GM19324 (cell line): ENCODE data around the gene ATRX.
"Not testable (repeated sequence)": the region's sequence is repeated elsewhere in the genome, so short reads cannot be mapped to it uniquely, and the experiment has no call there.

ENCODE experiments used
- ATAC-seq: cut with Tn5 transposase; IDR thresholded peaks from one replicate; pipeline ENCODE4 v1.9.1; 2021; ENCODE audit warnings: mild to moderate bottlenecking, moderate library complexity; ENCODE audit not compliant: unreplicated experiment, low FRiP score

The ATRX gene

GRCh38 chrX:77638397-77638796, 147.6 kb downstream of the ATRX start:
- ATAC-seq, result no peak

DNA sequence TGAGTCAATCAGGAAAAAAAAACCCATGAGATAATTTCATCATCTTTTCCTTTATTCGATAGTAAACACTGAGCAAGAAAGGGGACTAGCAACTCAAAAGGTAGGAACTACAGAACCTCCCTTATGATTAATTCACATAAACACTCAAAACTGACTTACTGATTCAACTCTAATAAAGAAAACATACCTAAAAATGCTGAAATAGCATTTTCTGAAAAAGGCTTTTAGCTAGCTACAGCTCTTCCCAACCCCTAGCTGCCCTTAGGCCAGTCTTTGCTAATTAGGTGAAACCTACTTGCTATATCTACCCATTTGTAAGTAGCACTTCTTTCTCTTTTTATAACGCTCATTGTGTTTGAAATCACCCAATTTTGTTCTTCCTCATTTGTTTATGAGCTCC, 150.6 kb downstream of the ATRX start:
- no peak for ATAC-seq

DNA sequence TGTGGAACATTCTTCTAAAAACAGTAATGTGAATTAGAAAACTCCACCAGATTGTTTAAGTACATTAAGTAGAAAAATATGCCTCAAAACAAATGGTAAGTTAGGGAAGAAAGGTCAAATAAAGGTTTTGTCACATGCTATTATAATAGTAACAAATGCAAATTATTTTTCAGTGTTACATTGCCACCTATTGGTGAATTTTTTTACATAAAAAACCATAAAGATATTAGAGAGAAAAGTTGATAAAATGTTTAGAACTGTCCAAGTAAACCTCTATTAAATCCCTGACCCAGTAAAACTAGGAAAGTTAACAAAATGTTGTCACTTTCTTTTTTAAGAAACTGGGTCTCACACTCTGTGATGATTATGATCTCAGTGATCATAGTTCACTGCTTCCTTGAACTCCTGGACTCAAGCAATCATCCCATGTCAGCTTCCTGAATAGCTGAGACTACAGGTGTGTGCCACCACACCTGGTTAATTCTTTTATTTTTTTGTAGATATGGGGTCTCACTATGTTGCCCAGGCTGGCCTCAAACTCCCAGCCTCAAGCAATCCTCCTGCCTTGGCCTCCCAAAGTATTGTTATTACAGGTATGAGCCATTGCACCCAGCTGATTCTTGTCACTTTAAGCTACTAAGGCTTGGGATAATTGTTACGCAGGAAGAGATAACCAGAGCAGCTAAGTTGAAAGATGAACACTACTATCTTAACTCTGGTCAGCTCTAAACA, 157.6 kb downstream of the ATRX start:
- no peak for ATAC-seq

- no peak for ATAC-seq
These were observed 163.3 kb downstream of the ATRX start for GRCh38 chrX:77622672-77623071.

DNA sequence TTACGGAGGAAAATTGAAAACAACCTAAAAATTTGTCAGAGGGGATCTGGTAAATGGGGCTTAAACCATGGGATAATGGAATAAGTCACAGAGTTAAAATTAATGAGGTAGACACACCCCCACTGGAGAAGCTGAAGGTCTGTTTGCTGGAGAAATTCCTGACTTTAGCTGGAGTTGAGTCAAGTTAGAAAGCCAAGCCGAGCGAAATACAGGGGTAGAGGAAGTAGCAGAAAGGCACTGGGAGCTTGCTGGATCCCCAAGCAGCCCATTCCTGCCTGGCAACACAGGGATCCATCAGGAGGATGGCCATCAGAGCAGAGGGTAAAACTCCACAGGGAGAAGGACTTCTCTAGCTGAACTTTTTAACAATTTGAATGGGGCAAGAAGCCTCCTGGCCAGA, 163.8 kb downstream of the ATRX start:
- ATAC-seq, result no peak

- ATAC-seq, result not testable (repeated sequence)
These were observed 164.6 kb downstream of the ATRX start for GRCh38 chrX:77621453-77621852.

DNA sequence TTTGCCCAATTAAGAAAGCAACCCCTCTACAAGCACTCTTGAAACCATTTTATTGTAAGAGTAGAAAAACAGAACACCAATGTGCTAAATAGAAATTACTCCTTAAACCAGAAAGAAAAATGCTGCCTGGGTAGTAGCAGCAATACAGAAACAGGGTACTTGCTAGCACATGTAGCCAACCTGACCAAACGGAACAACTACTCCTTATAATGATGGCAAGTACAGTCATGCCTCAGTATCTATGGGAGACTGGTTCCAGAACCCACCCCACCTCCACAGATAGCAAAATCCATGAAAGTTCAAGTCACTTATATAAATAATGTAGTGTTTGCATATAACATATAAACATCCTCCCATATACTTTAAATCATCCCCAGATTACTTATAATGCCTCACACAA, 168.8 kb downstream of the ATRX start:
- no peak for ATAC-seq

DNA sequence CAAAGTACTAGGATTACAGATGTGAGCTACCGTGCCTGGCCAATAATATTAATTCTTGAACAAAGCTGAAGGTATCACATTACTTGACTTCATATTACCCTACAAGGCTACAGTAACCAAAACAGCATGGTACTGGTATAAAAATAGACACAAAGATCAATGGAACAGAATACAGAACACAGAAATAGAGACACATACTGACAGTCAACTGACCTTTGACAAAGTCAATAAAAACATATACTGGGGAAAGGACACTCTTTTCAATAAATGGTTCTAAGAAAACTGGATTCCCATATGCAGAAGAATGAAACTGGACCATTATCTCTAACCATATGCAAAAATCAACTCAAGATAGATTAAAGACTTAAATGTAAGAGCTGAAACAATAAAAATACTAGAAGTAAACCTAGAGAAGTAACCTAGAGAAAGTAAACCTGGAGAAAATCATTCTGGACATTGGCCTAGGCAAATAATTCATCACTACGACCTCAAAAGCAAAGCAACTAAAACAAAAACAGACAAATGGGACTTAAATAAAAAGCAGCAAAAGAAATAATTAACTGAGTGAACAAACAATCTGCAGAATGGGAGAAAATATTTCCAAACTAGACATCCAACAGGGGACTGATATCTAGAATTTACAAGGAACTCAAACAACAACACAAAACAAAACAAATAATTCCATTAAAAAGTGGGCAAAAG, 182.2 kb downstream of the ATRX start:
- no peak for ATAC-seq

GRCh38 chrX:77597511-77597910, 188.5 kb downstream of the ATRX start:
- ATAC-seq, result no peak

- no peak for ATAC-seq
These were observed 188.9 kb downstream of the ATRX start for GRCh38 chrX:77597090-77597489.

DNA sequence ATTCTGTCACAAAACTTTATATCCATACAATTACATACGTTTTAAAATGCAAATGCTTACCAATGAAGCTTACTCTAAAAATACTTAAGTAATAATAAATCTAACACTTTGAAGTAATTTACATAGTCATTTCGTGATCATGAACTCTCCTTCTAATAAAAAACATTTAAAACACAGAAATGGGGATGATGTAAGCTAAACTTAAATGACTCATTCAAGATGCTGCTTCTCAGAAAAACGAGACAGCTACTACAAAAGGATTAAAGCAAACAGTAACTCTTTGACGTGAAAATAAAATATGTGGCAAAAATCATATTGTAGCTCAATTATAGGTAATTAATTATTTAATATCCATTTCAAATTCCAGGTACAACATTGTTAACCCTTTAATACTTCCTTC, 190.2 kb downstream of the ATRX start:
- ATAC-seq, result no peak

- ATAC-seq, result no peak
These were observed 213.7 kb downstream of the ATRX start for GRCh38 chrX:77572322-77572721.

- ATAC-seq, result no peak
These were observed 220.7 kb downstream of the ATRX start for GRCh38 chrX:77565278-77565677.

DNA sequence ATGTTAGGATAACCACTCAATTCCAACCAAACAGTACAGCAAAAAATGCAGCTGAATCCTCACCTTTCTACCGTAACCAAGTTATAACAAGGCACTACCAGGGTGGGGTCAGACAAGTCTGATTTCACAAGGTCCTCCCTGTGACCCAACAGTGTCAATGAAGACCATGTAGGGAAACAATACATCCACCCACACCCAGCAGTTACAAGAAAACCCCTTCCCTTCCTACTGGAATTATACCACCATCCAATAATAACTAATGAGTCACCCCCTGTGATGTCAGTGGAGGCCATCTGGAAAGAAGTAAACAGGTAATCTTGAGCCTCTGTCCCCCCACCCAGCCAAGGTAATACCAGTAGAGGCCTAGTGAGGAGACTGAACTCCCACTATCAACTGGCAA, 221.2 kb downstream of the ATRX start:
- no peak for ATAC-seq

DNA sequence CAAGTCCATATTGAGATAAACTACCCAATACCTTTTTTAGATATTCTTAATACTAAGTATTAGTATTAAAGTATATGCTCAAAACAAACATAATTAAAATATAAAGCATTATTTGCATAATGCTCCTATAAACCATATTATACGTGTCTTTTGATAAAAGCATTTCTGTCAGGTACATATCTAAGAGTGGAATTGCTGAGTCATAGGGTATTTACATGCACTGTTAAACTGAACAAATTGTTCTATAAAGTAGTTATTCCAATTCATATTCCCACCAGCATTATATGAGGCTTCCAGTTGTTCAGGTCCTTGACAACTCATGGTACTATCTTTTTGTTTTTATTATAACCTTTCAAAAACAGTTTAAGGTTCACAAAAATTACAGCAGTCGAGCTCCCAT, 224.6 kb downstream of the ATRX start:
- no peak for ATAC-seq

DNA sequence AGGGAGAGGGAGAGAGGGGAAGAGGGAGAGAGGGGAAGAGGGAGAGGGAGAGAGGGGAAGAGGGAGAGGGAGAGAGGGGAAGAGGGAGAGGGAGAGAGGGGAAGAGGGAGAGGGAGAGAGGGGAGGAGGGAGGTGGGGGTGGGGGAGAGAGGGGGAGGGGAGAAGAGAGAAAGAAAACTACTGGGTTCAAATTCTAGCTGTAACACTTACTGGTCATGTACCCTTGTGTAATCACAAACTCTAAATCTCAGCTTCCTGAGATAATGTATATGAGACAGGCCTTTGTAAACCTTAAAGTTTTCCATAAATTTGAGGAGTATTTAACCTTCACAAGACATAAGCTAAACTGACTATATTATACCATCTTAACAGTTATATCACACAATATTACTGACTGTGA, 229.7 kb downstream of the ATRX start:
- ATAC-seq, result no peak

- no peak for ATAC-seq
These were observed 237.3 kb downstream of the ATRX start for GRCh38 chrX:77548751-77549150.

- not testable (repeated sequence) for ATAC-seq
These were observed 246.2 kb downstream of the ATRX start for GRCh38 chrX:77539778-77540177.

DNA sequence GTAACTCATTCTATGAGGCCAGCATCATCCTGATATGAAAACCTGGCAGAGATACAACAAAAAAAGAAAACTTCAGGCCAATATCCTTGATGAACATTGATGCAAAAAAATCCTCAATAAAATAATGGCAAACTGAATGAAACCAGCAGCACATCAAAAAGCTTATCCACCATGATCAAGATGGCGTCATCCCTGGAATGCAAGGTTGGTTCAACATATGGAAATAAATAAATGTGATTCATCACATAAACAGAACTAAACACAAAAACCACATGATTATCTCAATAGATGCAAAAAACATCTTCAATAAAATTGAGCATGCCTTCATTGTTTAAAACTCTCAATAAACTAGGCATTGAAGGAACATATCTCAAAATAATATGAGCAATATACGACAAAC, 254.8 kb downstream of the ATRX start:
- not testable (repeated sequence) for ATAC-seq

DNA sequence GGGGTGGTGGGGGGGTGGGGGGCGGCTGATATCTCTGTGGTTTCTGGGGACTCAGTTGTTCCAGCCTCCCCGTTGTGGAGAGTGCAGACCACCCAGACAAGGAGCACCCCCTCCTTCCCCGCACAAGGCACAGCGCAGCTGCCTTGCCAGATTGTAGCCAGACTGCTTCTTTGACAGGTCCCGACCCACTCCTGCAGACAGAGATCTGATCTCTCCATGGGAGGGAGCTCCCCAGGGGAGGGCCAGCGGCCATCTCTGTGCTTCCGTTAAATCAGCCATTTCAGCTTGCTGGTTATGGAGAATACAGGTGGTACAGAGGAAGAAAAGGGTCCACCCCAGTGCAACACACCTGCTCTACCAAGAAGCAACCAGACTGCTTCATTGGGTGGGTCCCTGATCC, 258.0 kb downstream of the ATRX start:
- ATAC-seq, result no peak

DNA sequence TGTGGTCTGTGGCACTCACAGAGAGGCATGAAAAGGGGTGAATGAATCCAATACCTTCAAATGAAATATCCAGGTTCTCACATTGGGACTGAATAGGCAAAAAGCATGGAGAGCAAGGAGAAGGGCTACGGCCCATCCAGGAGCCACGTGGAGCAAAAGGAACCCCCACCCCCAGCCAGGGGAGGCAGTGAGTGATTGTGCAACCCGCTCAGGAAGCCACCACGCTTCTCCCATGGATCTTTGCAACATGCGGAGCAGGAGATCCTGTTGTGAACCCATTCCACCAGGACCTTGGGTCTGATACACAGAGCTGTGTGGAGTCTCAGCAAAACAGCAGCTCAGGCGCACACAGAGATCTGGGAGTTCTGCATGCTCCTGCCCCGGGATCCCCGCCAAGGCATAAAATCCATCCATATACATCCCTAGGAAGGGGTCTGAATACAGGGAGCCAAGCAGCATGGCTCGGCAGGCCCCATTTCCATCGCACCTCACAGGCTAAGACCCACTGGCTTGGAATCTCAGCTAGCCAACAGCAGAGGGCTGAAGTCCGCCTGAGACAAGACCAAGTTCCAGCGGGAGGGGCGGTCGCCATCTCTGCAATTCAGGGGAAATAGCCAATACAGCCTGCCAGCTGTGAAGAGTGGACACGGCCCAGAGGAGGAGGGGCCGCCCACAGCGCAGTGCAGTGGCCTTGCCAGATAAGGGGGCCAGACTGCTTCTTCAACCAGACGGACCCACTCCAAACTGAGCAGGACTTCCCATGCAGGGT, 258.6 kb downstream of the ATRX start:
- no peak for ATAC-seq

DNA sequence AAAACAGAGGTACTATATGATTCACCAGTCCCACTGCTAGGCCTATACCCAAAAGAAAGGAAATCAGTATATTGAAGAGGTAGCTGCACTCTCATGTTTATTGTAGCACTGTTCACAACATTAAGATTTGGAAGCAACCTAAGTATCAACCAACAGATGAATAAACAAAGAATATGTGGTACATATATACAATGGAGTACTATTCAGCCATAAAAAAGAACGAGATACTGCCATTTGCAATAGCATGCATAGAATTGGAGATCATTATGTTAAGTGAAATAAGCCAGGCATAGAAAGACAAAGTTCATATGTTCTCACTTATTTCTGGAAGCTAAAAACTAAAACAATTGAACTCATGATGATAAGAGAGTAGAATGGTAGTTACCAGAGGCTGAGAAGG, 266.3 kb downstream of the ATRX start:
- no peak for ATAC-seq
